Loucy (cell line): ENCODE results near the gene TMEM42.

Experiments used
- H2AFZ ChIP-seq: fragments of 200-600 bp; sonication (generic); 2 replicates; pipeline ENCODE4 v1.6.0; 2016; ENCODE audit warnings: antibody characterized with exemption, mild to moderate bottlenecking, low read length, moderate library complexity
- H3F3A ChIP-seq: fragments of 200-600 bp; 2 replicates; pipeline ENCODE4 v1.6.0; 2016; ENCODE audit warnings: antibody characterized with exemption, low read depth, mild to moderate bottlenecking
- H3K27me3 ChIP-seq: fragments of 200-600 bp; sonication (generic); 2 replicates; pipeline ENCODE4 v1.6.1; 2014; ENCODE audit warnings: low read length, mild to moderate bottlenecking; ENCODE audit not compliant: insufficient read depth, poor library complexity, severe bottlenecking
- H3K36me3 ChIP-seq: fragments of 200-600 bp; sonication (generic); 2 replicates; pipeline ENCODE4 v1.6.1; 2016; ENCODE audit warnings: low read length; ENCODE audit not compliant: insufficient read depth
- H3K4me1 ChIP-seq: fragments of 200-600 bp; sonication (generic); 2 replicates; pipeline ENCODE4 v1.5.1; 2014; ENCODE audit warnings: low read length, mild to moderate bottlenecking; ENCODE audit not compliant: insufficient read depth, poor library complexity, severe bottlenecking
- H3K4me2 ChIP-seq: fragments of 200-600 bp; sonication (generic); 2 replicates; pipeline ENCODE4 v1.6.0; 2014; ENCODE audit warnings: antibody characterized with exemption, low read length, low read depth, mild to moderate bottlenecking; ENCODE audit not compliant: poor library complexity, severe bottlenecking
- H3K4me3 ChIP-seq: fragments of 200-600 bp; sonication (generic); 2 replicates; pipeline ENCODE4 v1.5.1; 2014; ENCODE audit warnings: low read length, mild to moderate bottlenecking, mixed read lengths; ENCODE audit not compliant: poor library complexity, severe bottlenecking
- H3K79me2 ChIP-seq: fragments of 200-600 bp; sonication (generic); 2 replicates; pipeline ENCODE4 v1.6.1; 2014; ENCODE audit warnings: low read length; ENCODE audit not compliant: insufficient read depth
- H3K9ac ChIP-seq: fragments of 200-600 bp; sonication (generic); 2 replicates; pipeline ENCODE4 v1.6.0; 2014; ENCODE audit warnings: mild to moderate bottlenecking, low read depth, low read length, moderate library complexity; ENCODE audit not compliant: poor library complexity, severe bottlenecking
- H3K9me2 ChIP-seq: fragments of 200-600 bp; sonication (generic); replicated peaks from 2 replicates; pipeline ENCODE4 v1.6.1; 2016; ENCODE audit warnings: low read depth, low read length, mixed read lengths
- H3K9me3 ChIP-seq: fragments of 200-600 bp; sonication (generic); 2 replicates; pipeline ENCODE4 v1.6.1; 2014; ENCODE audit warnings: mild to moderate bottlenecking, antibody characterized with exemption, low read length, low read depth; ENCODE audit not compliant: insufficient read depth
- H4K20me1 ChIP-seq: fragments of 200-600 bp; sonication (generic); 2 replicates; pipeline ENCODE4 v1.6.0; 2014; ENCODE audit warnings: antibody characterized with exemption, low read length, mild to moderate bottlenecking; ENCODE audit not compliant: insufficient read depth, poor library complexity, severe bottlenecking
- CTCF ChIP-seq: fragments of 200-600 bp; sonication (generic); conservative IDR thresholded peaks from 2 replicates; pipeline ENCODE4 v1.5.1; 2014; ENCODE audit warnings: mild to moderate bottlenecking, antibody characterized with exemption, low read length
- EZH2phosphoT487 ChIP-seq: fragments of 200-600 bp; IDR thresholded peaks from 2 replicates; pipeline ENCODE4 v1.6.1; 2018; ENCODE audit warnings: antibody characterized with exemption, mild to moderate bottlenecking, moderate library complexity, borderline replicate concordance

Gene TMEM42

GRCh38 chr3:44907612-44908011 is 45.9 kb downstream of the TMEM42 start:
- Histone ChIP-seq H3K79me2 (no peaks in the 10 kb centered on the region), H3F3A (no peaks in the 10 kb centered on the region), H3K4me1 (no peaks in the 10 kb centered on the region), H3K27me3 (no peaks in the 10 kb centered on the region), H2AFZ (no peak overlapping the region), H4K20me1 (no peaks in the 10 kb centered on the region), H3K4me2 (no peak overlapping the region), H3K36me3 (no peaks in the 10 kb centered on the region), H3K9ac (no peak overlapping the region), H3K4me3 (no peak overlapping the region), H3K9me2 (no peaks in the 10 kb centered on the region), H3K9me3 (peaks cover 8% of the 10 kb centered on the region; the same call in 1 of the 2 replicates)
- TF ChIP-seq EZH2phosphoT487: no peak
- no peak for TF ChIP-seq CTCF

GRCh38 chr3:44909063-44909462 is 47.4 kb downstream of the TMEM42 start:
- H3K36me3 ChIP-seq: no peaks in the 10 kb centered on the region
- TF ChIP-seq EZH2phosphoT487 (no peak), CTCF (no peak)
- no peaks in the 10 kb centered on the region for H4K20me1 ChIP-seq
- H3K4me2 ChIP-seq: no peak overlapping the region
- H3F3A ChIP-seq: no peaks in the 10 kb centered on the region
- no peaks in the 10 kb centered on the region for H3K4me1 ChIP-seq
- no peak overlapping the region for H3K9ac ChIP-seq
- no peak overlapping the region for H3K4me3 ChIP-seq
- H3K9me2 ChIP-seq: no peaks in the 10 kb centered on the region
- peaks cover 8% of the 10 kb centered on the region; the same call in 1 of the 2 replicates for H3K9me3 ChIP-seq
- no peak overlapping the region for H2AFZ ChIP-seq
- H3K79me2 ChIP-seq: no peaks in the 10 kb centered on the region
- H3K27me3 ChIP-seq: no peaks in the 10 kb centered on the region

- TF ChIP-seq CTCF (no peak), EZH2phosphoT487 (no peak)
These were observed 49.0 kb downstream of the TMEM42 start for GRCh38 chr3:44910693-44911092.

More at GRCh38 chr3:44910693-44911092, 49.0 kb downstream of the TMEM42 start:
- Histone ChIP-seq H4K20me1 (no peaks in the 10 kb centered on the region), H3K79me2 (no peaks in the 10 kb centered on the region), H3K36me3 (no peaks in the 10 kb centered on the region), H3F3A (no peaks in the 10 kb centered on the region), H3K4me3 (no peak overlapping the region), H3K9me2 (no peaks in the 10 kb centered on the region), H3K4me1 (no peaks in the 10 kb centered on the region), H2AFZ (no peak overlapping the region), H3K9ac (no peak overlapping the region), H3K27me3 (no peaks in the 10 kb centered on the region), H3K9me3 (peaks cover 4% of the 10 kb centered on the region; the same call in 1 of the 2 replicates), H3K4me2 (no peak overlapping the region)
